SK-N-SH treated with all-trans-retinoic acid at 6 μM for 48 hours (cell line): ENCODE measurements around the gene EDAR.

Experiments used
- ATAC-seq: fragments of 200-7000 bp; cut with Tn5 transposase; 3 replicates; pipeline ENCODE4 v1.9.1; 2020; ENCODE audit warnings: mild to moderate bottlenecking, moderate library complexity
- ARNTL ChIP-seq: fragments of 450-650 bp; formaldehyde crosslinking; IDR thresholded peaks from 2 replicates; pipeline ENCODE4 v1.5.0; 2020; ENCODE audit warnings: low read depth, mild to moderate bottlenecking, moderate library complexity, borderline replicate concordance
- BACH2 ChIP-seq: fragments of 250-450 bp; sonication (Bioruptor Pico); IDR thresholded peaks from 2 replicates; pipeline ENCODE4 v1.9.0; 2021; ENCODE audit warnings: mild to moderate bottlenecking, borderline replicate concordance
- CSDC2 ChIP-seq: fragments of 250-450 bp; sonication (Bioruptor Pico); IDR thresholded peaks from 2 replicates; pipeline ENCODE4 v1.5.0; 2020; ENCODE audit warnings: mild to moderate bottlenecking, moderate library complexity
- ESRRG ChIP-seq: fragments of 250-450 bp; sonication (Bioruptor Pico); IDR thresholded peaks from 2 replicates; pipeline ENCODE4 v1.6.1; 2021; ENCODE audit warnings: mild to moderate bottlenecking
- GLIS3 ChIP-seq: fragments of 250-450 bp; sonication (Bioruptor Pico); IDR thresholded peaks from 2 replicates; pipeline ENCODE4 v1.5.0; 2020; ENCODE audit warnings: mild to moderate bottlenecking, moderate library complexity
- ISL1 ChIP-seq: fragments of 250-450 bp; sonication (Bioruptor Pico); IDR thresholded peaks from 2 replicates; pipeline ENCODE4 v2.1.2; 2022; ENCODE audit warnings: mild to moderate bottlenecking, moderate library complexity
- OSR1 ChIP-seq: fragments of 250-450 bp; sonication (Bioruptor Pico); IDR thresholded peaks from 2 replicates; pipeline ENCODE4 v1.8.0; 2022; ENCODE audit warnings: moderate library complexity, mild to moderate bottlenecking, inconsistent platforms
- RARB ChIP-seq: fragments of 250-450 bp; sonication (Bioruptor Pico); IDR thresholded peaks from 2 replicates; pipeline ENCODE4 v1.8.0; 2021; ENCODE audit warnings: mild to moderate bottlenecking, moderate library complexity
- SNAI2 ChIP-seq: fragments of 250-450 bp; sonication (Bioruptor Pico); IDR thresholded peaks from 2 replicates; pipeline ENCODE4 v1.5.0; 2020; ENCODE audit warnings: mild to moderate bottlenecking, moderate library complexity
- TCF4 ChIP-seq: fragments of 250-450 bp; sonication (Bioruptor Pico); IDR thresholded peaks from 2 replicates; pipeline ENCODE4 v1.8.0; 2021; ENCODE audit warnings: mild to moderate bottlenecking, moderate library complexity, borderline replicate concordance
- TOX ChIP-seq: fragments of 250-450 bp; sonication (Bioruptor Pico); IDR thresholded peaks from 2 replicates; pipeline ENCODE4 v1.8.0; 2021; ENCODE audit warnings: mild to moderate bottlenecking, moderate library complexity, borderline replicate concordance
- ZC3H10 ChIP-seq: fragments of 250-450 bp; sonication (Bioruptor Pico); IDR thresholded peaks from 2 replicates; pipeline ENCODE4 v1.5.1; 2021; ENCODE audit warnings: mild to moderate bottlenecking, moderate library complexity
- ZFP3 ChIP-seq: fragments of 250-450 bp; sonication (Bioruptor Pico); IDR thresholded peaks from 2 replicates; pipeline ENCODE4 v1.5.0; 2020; ENCODE audit warnings: mild to moderate bottlenecking, moderate library complexity
- ZFP30 ChIP-seq: fragments of 450-650 bp; formaldehyde crosslinking; IDR thresholded peaks from 2 replicates; pipeline ENCODE4 v1.5.0; 2022; ENCODE audit warnings: mild to moderate bottlenecking, moderate library complexity
- ZNF565 ChIP-seq: fragments of 450-650 bp; formaldehyde crosslinking; conservative IDR thresholded peaks from 2 replicates; pipeline ENCODE4 v1.5.0; 2020; ENCODE audit warnings: low read depth, mild to moderate bottlenecking, moderate library complexity
- ZNF70 ChIP-seq: fragments of 450-650 bp; formaldehyde crosslinking; IDR thresholded peaks from 2 replicates; pipeline ENCODE4 v1.5.0; 2020; ENCODE audit warnings: mild to moderate bottlenecking, moderate library complexity
- ZNF8 ChIP-seq: fragments of 450-650 bp; formaldehyde crosslinking; IDR thresholded peaks from 2 replicates; pipeline ENCODE4 v1.5.0; 2020; ENCODE audit warnings: mild to moderate bottlenecking, moderate library complexity
- TF ChIP-seq, protein P1 (sequence below): fragments of 250-450 bp; sonication (Bioruptor Pico); IDR thresholded peaks from 2 replicates; pipeline ENCODE4 v1.5.0; 2020; ENCODE audit warnings: mild to moderate bottlenecking, moderate library complexity
- TF ChIP-seq, protein P2 (sequence below): fragments of 250-450 bp; sonication (Bioruptor Pico); IDR thresholded peaks from 2 replicates; pipeline ENCODE4 v1.5.1; 2021; ENCODE audit warnings: mild to moderate bottlenecking, moderate library complexity
- TF ChIP-seq, protein P3 (sequence below): fragments of 250-450 bp; sonication (Bioruptor Pico); IDR thresholded peaks from 2 replicates; pipeline ENCODE4 v1.5.1; 2020; ENCODE audit warnings: low read depth, mild to moderate bottlenecking, moderate library complexity
- TF ChIP-seq, protein P4 (sequence below): fragments of 250-450 bp; sonication (Bioruptor Pico); IDR thresholded peaks from 2 replicates; pipeline ENCODE4 v1.8.0; 2021; ENCODE audit warnings: low read depth, mild to moderate bottlenecking, moderate library complexity, borderline replicate concordance
- TF ChIP-seq, protein P5 (sequence below): fragments of 250-450 bp; sonication (Bioruptor Pico); IDR thresholded peaks from 2 replicates; pipeline ENCODE4 v1.8.0; 2020; ENCODE audit warnings: mild to moderate bottlenecking, moderate library complexity, borderline replicate concordance

Gene EDAR

DNA sequence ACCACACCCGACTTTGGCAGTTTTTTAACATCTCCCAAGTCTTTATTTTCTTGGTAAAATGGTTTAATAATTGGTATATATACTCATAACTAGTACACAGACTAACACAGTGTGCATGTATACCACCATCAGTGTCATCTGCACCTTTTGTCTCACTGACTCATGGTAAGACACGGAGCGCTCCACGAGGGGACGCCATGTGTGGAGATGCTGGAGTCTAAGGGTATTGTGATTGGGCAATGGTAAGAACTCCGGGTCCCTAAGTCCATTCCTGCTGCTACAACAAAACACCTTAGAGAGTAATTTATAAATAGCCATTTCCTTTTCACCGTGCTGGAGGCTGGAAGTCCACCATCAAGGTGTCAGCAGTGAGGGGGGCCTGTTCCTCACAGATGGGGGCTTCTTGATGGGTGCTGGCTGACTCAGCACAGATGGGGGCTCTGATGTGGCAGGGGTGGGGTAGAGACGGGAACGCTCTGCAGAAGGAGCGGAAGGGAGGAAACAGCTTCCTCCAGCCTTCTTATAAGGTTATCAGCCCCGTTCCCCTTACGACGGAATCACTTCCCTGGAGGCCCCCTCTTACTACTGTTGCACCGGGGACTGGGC is 42.0 kb upstream of the EDAR start (continued):
- no peak for TF ChIP-seq GLIS3 (CRISPR knock-in tag)

DNA sequence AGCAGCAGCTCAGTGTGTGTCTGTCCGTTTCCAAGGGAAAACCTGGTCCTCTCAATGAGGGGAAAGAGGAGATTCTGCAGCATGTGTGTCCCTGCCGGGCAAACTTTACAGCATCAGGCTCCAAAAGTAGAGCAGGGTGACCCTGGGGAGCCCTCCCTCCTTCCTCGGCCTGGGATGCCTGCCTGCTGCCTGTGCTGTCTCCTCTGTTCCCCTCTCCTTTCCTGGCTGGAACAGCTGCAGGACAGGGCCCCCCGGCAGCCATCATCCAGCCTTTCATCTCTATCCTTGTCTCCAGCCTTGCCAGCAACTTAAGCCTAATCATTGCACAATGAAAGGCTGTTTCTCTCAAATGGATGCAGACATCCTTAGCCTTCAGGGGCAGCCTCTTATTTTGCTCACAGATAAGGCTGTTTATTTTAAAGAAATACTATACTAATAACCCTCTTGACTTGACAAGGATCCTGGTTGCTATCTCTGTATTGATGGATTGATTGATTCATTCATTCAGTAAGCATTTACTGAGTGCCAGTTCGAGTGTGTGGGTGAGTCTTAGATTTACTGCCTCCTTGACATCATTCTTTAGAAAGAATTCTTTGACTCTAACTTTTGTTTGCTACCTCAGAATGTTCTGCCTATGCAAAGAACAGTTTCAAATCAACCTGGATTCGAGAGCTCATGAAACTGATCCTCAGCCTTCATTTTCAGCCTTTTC is 40.6 kb upstream of the EDAR start:
- TF ChIP-seq CSDC2 (CRISPR knock-in tag) (no peak), BACH2 (no peak), ESRRG (no peak), ZNF70 (CRISPR knock-in tag) (no peak), ZFP30 (CRISPR knock-in tag) (no peak), ZC3H10 (CRISPR knock-in tag) (no peak), SNAI2 (CRISPR knock-in tag) (no peak), GLIS3 (CRISPR knock-in tag) (no peak), ISL1 (CRISPR knock-in tag) (no peak), ZNF8 (CRISPR knock-in tag) (no peak), RARB (no peak), ZNF565 (CRISPR knock-in tag) (no peak), ARNTL (CRISPR knock-in tag) (no peak)
- TF ChIP-seq, protein P1, sequence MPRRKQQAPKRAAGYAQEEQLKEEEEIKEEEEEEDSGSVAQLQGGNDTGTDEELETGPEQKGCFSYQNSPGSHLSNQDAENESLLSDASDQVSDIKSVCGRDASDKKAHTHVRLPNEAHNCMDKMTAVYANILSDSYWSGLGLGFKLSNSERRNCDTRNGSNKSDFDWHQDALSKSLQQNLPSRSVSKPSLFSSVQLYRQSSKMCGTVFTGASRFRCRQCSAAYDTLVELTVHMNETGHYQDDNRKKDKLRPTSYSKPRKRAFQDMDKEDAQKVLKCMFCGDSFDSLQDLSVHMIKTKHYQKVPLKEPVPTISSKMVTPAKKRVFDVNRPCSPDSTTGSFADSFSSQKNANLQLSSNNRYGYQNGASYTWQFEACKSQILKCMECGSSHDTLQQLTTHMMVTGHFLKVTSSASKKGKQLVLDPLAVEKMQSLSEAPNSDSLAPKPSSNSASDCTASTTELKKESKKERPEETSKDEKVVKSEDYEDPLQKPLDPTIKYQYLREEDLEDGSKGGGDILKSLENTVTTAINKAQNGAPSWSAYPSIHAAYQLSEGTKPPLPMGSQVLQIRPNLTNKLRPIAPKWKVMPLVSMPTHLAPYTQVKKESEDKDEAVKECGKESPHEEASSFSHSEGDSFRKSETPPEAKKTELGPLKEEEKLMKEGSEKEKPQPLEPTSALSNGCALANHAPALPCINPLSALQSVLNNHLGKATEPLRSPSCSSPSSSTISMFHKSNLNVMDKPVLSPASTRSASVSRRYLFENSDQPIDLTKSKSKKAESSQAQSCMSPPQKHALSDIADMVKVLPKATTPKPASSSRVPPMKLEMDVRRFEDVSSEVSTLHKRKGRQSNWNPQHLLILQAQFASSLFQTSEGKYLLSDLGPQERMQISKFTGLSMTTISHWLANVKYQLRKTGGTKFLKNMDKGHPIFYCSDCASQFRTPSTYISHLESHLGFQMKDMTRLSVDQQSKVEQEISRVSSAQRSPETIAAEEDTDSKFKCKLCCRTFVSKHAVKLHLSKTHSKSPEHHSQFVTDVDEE (CRISPR knock-in tag): no peak
- TF ChIP-seq, protein P2, sequence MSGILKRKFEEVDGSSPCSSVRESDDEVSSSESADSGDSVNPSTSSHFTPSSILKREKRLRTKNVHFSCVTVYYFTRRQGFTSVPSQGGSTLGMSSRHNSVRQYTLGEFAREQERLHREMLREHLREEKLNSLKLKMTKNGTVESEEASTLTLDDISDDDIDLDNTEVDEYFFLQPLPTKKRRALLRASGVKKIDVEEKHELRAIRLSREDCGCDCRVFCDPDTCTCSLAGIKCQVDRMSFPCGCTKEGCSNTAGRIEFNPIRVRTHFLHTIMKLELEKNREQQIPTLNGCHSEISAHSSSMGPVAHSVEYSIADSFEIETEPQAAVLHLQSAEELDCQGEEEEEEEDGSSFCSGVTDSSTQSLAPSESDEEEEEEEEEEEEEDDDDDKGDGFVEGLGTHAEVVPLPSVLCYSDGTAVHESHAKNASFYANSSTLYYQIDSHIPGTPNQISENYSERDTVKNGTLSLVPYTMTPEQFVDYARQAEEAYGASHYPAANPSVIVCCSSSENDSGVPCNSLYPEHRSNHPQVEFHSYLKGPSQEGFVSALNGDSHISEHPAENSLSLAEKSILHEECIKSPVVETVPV: no peak
- ATAC-seq: no peak

DNA sequence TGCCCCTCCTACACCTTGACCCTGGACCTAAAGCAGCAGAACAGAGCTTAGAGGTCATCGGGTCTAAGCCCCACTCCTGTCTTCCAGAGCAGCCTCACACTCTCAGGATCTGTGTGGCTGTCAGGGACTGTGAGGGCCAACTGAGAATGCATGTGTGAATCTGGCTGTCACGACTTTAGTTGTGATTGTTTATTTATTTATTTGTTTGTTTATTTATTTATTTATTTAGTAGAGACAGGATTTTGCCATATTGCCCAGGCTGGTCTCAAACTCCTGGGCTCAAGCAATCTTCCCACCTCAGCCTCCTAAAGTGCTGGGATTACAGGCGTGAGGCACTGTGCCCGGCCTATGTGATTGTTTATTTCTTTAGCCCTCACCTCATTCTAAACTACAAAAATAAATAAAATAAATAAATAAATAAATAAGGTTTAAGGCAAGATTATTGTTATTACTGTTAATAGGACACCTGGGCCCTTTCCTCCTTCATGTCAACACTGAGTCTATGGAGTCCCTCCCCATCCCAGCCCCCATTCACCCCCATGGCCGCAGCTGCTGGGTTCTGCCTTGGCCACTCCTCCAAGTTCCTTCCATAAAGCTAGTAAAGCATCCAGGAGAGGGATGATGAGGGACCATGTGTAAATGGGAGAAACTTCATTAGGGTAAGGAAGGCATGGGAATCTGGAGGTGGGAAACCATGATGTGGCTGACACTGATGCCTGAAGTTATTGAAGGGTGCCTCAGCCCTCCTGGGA is 39.9 kb upstream of the EDAR start:
- no peak for ATAC-seq
- TF ChIP-seq, protein P3, sequence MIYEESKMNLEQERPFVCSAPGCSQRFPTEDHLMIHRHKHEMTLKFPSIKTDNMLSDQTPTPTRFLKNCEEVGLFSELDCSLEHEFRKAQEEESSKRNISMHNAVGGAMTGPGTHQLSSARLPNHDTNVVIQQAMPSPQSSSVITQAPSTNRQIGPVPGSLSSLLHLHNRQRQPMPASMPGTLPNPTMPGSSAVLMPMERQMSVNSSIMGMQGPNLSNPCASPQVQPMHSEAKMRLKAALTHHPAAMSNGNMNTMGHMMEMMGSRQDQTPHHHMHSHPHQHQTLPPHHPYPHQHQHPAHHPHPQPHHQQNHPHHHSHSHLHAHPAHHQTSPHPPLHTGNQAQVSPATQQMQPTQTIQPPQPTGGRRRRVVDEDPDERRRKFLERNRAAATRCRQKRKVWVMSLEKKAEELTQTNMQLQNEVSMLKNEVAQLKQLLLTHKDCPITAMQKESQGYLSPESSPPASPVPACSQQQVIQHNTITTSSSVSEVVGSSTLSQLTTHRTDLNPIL (CRISPR knock-in tag): no peak
- no peak for TF ChIP-seq ZNF70 (CRISPR knock-in tag)
- no peak for TF ChIP-seq TCF4 (CRISPR knock-in tag)
- TF ChIP-seq OSR1 (CRISPR knock-in tag): no peak
- TF ChIP-seq ESRRG: no peak
- TF ChIP-seq SNAI2 (CRISPR knock-in tag): no peak
- TF ChIP-seq ZNF8 (CRISPR knock-in tag): no peak
- no peak for TF ChIP-seq ZFP3 (CRISPR knock-in tag)
- TF ChIP-seq ZNF565 (CRISPR knock-in tag): no peak
- TF ChIP-seq TOX: no peak
- no peak for TF ChIP-seq ZFP30 (CRISPR knock-in tag)
- TF ChIP-seq, protein P4, sequence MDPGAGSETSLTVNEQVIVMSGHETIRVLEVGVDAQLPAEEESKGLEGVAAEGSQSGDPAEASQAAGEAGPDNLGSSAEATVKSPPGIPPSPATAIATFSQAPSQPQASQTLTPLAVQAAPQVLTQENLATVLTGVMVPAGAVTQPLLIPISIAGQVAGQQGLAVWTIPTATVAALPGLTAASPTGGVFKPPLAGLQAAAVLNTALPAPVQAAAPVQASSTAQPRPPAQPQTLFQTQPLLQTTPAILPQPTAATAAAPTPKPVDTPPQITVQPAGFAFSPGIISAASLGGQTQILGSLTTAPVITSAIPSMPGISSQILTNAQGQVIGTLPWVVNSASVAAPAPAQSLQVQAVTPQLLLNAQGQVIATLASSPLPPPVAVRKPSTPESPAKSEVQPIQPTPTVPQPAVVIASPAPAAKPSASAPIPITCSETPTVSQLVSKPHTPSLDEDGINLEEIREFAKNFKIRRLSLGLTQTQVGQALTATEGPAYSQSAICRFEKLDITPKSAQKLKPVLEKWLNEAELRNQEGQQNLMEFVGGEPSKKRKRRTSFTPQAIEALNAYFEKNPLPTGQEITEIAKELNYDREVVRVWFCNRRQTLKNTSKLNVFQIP (CRISPR knock-in tag): no peak
- no peak for TF ChIP-seq ZC3H10 (CRISPR knock-in tag)
- no peak for TF ChIP-seq CSDC2 (CRISPR knock-in tag)
- no peak for TF ChIP-seq ISL1 (CRISPR knock-in tag)
- TF ChIP-seq GLIS3 (CRISPR knock-in tag): no peak
- TF ChIP-seq, protein P5, sequence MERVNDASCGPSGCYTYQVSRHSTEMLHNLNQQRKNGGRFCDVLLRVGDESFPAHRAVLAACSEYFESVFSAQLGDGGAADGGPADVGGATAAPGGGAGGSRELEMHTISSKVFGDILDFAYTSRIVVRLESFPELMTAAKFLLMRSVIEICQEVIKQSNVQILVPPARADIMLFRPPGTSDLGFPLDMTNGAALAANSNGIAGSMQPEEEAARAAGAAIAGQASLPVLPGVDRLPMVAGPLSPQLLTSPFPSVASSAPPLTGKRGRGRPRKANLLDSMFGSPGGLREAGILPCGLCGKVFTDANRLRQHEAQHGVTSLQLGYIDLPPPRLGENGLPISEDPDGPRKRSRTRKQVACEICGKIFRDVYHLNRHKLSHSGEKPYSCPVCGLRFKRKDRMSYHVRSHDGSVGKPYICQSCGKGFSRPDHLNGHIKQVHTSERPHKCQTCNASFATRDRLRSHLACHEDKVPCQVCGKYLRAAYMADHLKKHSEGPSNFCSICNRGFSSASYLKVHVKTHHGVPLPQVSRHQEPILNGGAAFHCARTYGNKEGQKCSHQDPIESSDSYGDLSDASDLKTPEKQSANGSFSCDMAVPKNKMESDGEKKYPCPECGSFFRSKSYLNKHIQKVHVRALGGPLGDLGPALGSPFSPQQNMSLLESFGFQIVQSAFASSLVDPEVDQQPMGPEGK (CRISPR knock-in tag): no peak
- TF ChIP-seq, protein P2: no peak
- TF ChIP-seq, protein P1 (CRISPR knock-in tag): no peak
